ENCODE results near the gene CPLANE2.

Gene CPLANE2

GRCh38 chr1:16191309-16191708, 45.7 kb downstream of the CPLANE2 start:
- no peak for DNase-seq (ENCODE audit: low read depth, low spot score)

- peak; percentile 82 for DNase-seq (ENCODE audit: low read depth, low spot score)
These were observed 46.9 kb downstream of the CPLANE2 start for GRCh38 chr1:16189921-16190621.

- DNase-seq (ENCODE audit: low read depth, low spot score), result no peak
These were observed 48.0 kb downstream of the CPLANE2 start for GRCh38 chr1:16189003-16189402.

- DNase-seq (ENCODE audit: low read depth, low spot score), result peak; percentile 96
These were observed 49.1 kb downstream of the CPLANE2 start for GRCh38 chr1:16187748-16188401.

GRCh38 chr1:16186655-16187235, 50.2 kb downstream of the CPLANE2 start:
- DNase-seq (ENCODE audit: low read depth, low spot score), result no peak

- no peak for DNase-seq (ENCODE audit: low read depth, low spot score)
These were observed 52.3 kb downstream of the CPLANE2 start for GRCh38 chr1:16184557-16185303.

GRCh38 chr1:16183765-16184556, 53.0 kb downstream of the CPLANE2 start:
- no peak for DNase-seq (ENCODE audit: low read depth, low spot score)

GRCh38 chr1:16183179-16183578, 53.8 kb downstream of the CPLANE2 start:
- DNase-seq (ENCODE audit: low read depth, low spot score), result peak; percentile 70

- peak; percentile 97 for DNase-seq (ENCODE audit: low read depth, low spot score)
These were observed 54.9 kb downstream of the CPLANE2 start for GRCh38 chr1:16181887-16182719.
